Esophagus mucosa (tissue), 1 donor: ENCODE measurements around the gene EMILIN3. TPM values are rescaled to one million over a fixed set of nuclear protein-coding genes. Genes with fewer than 3 reads are reported as not detected.

Source experiments
- ATAC-seq: fragments of 200-7000 bp; cut with Tn5 transposase; one replicate; pipeline ENCODE4 v1.9.1; 2020
- total RNA-seq: library from RNA; stranded (reverse); gene quantifications from one replicate; pipeline ENCODE4 v1.2.4, GENCODE V29; 2023
- donor health status: DM: yes; HTN: yes; CAD: no.

EMILIN3 gene
- total RNA-seq, 1 donor from 2014 or later: 0.12 TPM

- ATAC-seq: peak; percentile 56
Observed at GRCh38 chr20:41344938-41345728, 21.5 kb downstream of the EMILIN3 start.

DNA sequence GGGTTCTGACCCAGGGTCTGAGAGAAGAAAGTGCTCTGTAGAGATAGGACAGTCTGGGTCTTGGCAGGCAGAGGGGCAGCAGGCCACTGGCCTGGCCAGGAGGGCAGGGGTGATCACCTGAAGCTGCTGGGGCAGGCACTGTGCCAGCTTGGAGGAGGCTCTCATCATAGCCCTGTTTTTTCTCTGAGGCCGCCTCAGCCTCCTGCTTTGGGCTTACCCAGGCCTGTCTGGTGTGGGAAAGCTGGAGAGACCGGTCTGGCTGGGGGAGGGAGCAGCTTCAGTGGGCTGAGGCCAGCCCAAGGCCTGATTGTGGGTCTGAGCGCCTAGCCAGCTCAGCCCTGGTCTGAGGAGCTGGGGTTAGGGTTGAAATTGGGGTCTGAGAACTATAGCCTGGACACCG lies 22.1 kb downstream of the EMILIN3 start:
- peak; percentile 44 for ATAC-seq

DNA sequence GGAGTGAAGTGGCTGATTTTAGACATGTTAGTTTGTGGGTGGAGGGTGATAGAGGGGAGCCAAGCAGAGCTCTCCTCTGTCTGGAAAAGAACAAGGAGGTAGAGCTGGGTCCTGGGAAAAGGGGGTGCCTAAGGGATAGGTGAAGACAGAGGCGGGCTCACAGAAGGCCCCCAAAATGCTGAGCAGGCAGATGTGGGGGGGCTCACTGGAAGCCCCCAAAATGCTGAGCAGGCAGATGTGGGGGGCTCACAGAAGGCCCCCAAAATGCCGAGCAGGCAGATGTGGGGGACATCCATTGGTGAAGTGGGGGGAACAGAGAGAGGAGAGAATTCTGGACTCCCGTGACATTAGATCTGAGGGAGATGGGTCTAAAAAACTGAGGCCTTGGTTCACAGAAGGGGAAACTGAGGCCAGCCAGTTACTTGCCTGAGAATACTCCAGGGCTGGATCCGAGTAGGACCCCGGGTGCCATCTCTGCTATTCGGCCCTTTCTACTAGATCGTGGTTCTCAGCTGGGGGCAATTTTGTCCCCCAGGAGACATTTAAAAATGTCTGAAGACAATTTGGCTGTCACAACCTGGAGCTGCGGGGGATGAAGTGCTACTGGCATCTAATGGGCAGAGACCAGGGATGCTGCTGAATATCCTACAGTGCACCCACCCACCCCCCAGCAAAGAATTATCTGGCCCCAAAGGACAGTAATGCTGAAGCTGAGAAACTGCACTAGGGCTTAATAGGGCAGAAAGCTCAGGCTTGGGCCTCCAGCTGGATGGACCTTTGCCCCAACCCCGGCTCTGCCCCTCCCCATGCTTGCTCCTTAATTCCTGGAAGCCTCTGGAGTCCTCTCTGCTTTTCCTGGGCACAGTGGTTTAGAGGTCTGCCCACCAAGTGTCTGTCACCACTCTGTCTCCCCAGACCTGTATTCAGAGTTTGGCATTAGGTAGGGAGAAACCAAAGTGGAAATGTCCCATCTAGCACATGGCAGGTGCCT lies 23.8 kb downstream of the EMILIN3 start:
- ATAC-seq: no peak

- ATAC-seq: peak; percentile 90
Observed at GRCh38 chr20:41340327-41341055, 26.1 kb downstream of the EMILIN3 start, which contains the start of gene LPIN3. Gene LPIN3, plus strand, starts transcription at chr20:41340821. Its CDS starts 4,983 bp downstream, at chr20:41345804.

DNA sequence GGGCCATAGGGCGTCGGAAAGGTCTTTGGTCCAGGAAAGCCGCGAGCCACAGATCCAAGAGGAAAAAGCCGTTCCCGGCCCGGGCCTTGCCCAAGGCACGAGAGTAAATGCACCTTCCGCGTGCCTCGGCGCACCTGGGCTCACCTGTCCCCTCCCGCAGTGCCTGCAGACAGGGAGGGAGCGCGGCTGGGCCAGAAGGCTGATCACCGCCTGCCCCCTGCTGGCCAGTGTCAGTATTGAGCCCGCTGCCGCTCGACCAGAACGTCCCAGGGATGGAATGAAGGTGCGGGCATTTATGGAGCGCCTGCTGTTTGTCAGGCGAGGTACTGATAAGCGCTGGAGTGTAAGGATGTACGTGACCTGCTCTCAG lies 26.7 kb downstream of the EMILIN3 start:
- ATAC-seq: peak; percentile 89

DNA sequence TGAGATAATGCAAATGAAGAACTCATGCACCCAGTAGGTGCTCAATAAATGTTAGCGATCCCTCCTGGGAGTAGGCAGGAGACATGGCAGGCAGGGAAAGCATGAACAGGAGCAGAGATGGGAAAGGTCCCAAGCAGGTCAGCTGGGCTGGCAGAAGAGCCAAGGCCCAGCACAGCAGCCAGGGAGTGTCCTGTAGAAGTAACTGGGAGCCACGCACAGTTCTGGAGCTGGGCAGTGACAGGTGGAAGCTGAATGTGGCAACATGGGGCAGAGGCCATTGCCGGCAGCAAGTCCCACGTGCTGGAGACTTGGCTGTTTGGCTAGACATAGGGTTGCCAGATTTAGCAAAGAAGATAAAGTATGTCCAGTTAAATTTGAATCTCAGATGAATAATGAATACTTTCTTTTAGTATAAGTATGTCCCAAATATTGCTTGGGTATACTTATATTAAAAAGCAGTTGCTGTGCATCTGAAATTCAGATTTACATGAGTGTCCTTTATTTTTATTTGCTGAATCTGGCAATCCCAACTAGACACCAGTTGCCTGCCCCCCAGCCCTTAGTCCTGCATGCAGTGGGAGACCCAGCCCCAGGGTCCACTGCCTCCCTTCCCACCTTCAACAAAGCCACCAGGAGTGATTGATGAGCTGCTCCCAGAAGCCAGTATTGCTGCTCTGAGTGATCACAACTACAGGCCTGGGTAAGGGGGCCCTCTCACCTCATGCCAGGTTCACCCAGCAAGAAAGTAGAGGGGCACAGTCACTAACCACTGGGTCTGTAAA lies 29.7 kb downstream of the EMILIN3 start:
- no peak for ATAC-seq

DNA sequence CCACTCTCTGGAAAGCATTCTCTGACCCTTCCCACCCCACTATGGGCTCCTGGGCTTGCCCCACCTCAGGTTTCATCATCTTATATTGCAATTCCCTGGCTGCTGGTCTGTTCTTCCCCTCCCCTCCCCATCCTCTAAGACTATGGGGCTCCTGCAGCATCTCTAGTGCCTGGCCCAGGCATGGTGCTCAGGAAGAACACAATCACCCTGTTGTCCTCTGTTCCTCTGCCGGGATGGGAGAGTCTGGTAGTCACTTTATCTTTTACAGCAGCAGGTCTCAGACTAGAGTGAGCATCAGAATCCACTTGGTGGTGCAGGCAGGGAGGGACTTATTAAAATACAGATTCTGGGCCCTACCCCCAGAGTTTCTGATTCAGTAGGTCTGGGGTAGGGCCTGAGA lies 31.0 kb downstream of the EMILIN3 start:
- ATAC-seq: no peak

- no peak for ATAC-seq
Observed at GRCh38 chr20:41334443-41335421, 31.9 kb downstream of the EMILIN3 start.

DNA sequence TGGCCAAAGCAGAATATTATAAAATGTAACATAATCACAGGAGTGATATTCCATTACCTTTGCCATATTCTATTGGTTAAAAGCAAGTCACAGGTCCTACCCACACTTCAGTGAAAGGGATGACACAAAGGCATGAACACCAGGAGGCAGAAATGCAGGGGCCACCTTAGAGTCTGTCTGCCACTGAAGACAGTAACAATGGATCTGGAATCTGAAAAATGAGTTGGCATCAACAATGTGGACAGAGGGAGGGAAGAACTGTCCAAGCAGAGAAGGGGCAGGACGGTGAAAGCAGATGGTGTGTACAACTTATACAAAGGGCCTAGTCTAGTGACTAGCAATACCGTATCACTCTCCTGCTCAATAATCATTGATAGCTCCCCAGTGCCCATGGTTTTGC lies 32.6 kb downstream of the EMILIN3 start:
- ATAC-seq: no peak

- no peak for ATAC-seq
Observed at GRCh38 chr20:41331731-41332130, 34.9 kb downstream of the EMILIN3 start.

DNA sequence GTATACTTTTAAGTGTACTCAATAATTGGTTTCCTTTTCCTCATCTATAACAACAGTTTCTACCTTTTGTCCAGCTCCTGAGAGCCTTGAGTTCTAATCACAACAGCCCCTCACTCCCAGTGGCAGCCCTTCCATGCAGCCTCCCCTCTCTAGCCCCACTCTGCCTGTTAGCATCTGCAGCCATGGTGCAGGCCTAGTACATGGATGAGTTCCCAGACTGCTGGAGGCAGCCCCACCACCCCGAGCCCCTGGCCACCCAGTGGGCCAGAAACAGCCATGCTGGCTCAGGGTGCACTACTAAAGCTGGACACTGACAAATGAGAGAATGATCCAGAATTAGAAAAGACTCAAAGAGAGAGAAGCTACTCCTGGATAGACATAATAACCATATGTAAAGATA lies 35.7 kb downstream of the EMILIN3 start:
- ATAC-seq: no peak

DNA sequence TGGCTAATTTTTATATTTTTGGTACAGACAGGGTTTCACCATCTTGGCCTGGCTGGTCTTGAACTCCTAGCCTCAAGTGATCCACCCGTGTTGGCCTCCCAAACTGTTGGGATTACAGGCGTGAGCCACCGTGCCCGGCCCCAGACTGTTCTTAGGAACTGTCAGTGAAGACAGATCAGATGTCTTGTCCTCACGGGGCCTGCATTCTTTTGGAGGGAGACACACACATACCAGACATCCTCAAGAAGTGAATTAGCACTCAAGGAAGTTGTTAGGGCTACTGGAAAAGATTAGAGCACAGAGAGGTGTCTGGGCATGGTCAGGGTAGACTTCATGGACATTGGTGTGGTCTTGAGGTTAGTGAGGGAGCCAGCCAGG lies 36.3 kb downstream of the EMILIN3 start:
- no peak for ATAC-seq

GRCh38 chr20:41329435-41330342 lies 36.9 kb downstream of the EMILIN3 start:
- ATAC-seq: peak; percentile 94

DNA sequence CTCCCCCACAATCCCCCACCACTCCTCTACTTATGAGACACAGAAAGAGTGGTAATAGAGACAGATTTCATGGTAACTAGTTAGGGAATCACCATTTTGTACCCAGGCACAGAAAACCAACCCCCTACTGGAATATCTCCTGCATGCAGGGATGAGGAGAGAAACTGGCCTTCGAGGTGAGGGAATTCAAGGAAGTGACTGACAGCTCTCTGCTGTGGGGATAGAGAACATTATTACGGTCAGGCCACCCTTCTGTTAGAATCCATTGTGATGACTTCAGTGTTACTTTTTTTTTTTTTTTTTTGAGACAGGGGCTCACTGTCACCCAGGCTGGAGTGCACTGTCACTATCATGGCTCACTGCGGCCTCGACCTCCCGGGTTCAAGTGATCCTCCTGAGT lies 39.4 kb downstream of the EMILIN3 start:
- ATAC-seq: no peak

GRCh38 chr20:41320976-41321375 lies 45.6 kb downstream of the EMILIN3 start:
- no peak for ATAC-seq

GRCh38 chr20:41320441-41320840 lies 46.2 kb downstream of the EMILIN3 start:
- no peak for ATAC-seq

DNA sequence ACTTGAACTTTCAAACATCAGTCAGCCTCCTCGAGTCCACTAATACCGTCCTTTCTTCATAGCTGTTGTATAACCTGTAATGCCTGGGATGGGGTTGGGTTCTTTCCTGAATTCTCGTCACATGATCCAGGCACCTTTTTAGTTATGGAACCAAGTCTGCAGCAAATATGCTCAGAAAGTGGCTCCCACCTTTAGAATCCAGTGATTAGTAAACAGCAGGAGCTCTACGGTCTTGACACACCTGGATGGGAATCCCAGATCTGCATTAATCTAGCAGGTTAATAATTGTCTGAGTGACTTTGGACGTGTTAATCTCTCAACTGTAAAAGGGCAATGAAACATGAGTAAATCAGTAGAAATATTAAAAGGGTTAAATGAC lies 48.4 kb downstream of the EMILIN3 start:
- ATAC-seq: peak; percentile 23

DNA sequence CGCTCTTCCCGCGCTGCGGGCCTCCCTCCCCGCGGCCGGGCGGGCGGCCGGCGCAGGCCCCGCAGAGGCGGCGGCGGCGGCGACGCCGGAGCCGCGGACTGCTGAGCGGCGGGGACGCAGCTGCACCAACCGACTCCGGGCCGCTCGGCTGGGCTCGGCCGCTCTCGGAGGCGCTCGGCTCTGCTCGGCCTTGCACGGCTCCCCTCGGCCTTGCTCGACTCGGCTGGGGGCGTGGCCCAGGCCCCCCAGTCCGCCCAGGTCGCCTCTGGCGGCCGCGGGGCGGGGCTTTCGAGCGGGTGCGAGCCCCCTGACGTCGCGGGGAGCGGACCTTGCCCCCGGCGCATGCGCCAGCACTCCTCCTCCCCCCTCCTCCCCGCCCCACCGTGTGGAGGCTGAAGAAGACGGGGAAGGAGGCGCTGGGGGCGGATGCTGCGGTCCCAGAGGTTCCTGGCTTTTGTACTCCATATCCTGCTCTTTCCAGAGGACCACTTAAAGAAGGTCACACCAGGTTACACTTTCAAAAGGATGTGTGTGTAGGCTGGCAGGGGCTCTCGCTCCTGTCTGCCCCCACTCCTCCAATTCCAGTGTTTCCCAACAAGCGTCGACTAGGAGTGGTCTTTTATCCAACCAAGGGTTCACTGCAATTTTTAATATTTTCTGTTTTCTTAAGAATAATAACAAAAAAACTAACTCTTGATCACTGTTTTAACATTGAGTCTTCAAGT lies 48.9 kb downstream of the EMILIN3 start, which contains the start of gene ZHX3:
Gene ZHX3 (minus strand): TSS at position 186 of the 725 bp plus-strand sequence. CDS start 112,815 bp downstream, outside the sequence.
- peak; percentile 96 for ATAC-seq
